Measurements from ENCODE around the gene CELA2B. TPM values are rescaled to one million over a fixed set of nuclear protein-coding genes. Genes with fewer than 3 reads are reported as not detected.

Gene CELA2B
- total RNA-seq, 1 experiment from 2014 or later = not detected

Other genes starting within 250 kb of the CELA2B start
- gene FHAD1, start 228.9 kb upstream of the CELA2B start, total RNA-seq (2014; rRNA removed; shearing (Covaris generic); ENCODE audit: low replicate concordance) = 0.45 and 1.2 TPM in 2 replicates
- 24.9 and 57.8 TPM in 2 replicates for gene EFHD2, start 66.2 kb upstream of the CELA2B start, total RNA-seq (2014; rRNA removed; shearing (Covaris generic); ENCODE audit: low replicate concordance)
- gene CTRC, start 37.7 kb upstream of the CELA2B start, total RNA-seq (2014; rRNA removed; shearing (Covaris generic); ENCODE audit: low replicate concordance) = not detected in 2 replicates
- gene CELA2A, start 19.4 kb upstream of the CELA2B start, total RNA-seq (2014; rRNA removed; shearing (Covaris generic); ENCODE audit: low replicate concordance) = not detected in 2 replicates
- 26.1 and 31.8 TPM in 2 replicates for gene CASP9, start 48.1 kb downstream of the CELA2B start, total RNA-seq (2014; rRNA removed; shearing (Covaris generic); ENCODE audit: low replicate concordance)
- gene DNAJC16, start 50.7 kb downstream of the CELA2B start, total RNA-seq (2014; rRNA removed; shearing (Covaris generic); ENCODE audit: low replicate concordance) = 15.5 and 31.0 TPM in 2 replicates
- gene AGMAT, start 108.9 kb downstream of the CELA2B start, total RNA-seq (2014; rRNA removed; shearing (Covaris generic); ENCODE audit: low replicate concordance) = 3.3 and 8.6 TPM in 2 replicates
- gene DDI2, start 141.4 kb downstream of the CELA2B start, total RNA-seq (2014; rRNA removed; shearing (Covaris generic); ENCODE audit: low replicate concordance) = 29.3 and 40.0 TPM in 2 replicates
- gene PLEKHM2, start 208.2 kb downstream of the CELA2B start, total RNA-seq (2014; rRNA removed; shearing (Covaris generic); ENCODE audit: low replicate concordance) = 41.8 and 60.5 TPM in 2 replicates

All from Karpas-422 (cell line).